ENCODE results near the gene IL24.

Gene IL24

GRCh38 chr1:206882555-206882954 is 14.7 kb upstream of the IL24 start:
- DNase-seq = no peak

GRCh38 chr1:206883160-206883559 is 14.1 kb upstream of the IL24 start:
- no peak for DNase-seq

GRCh38 chr1:206883876-206884275 is 13.4 kb upstream of the IL24 start:
- DNase-seq = no peak

- no peak for DNase-seq
These were observed 11.7 kb upstream of the IL24 start for GRCh38 chr1:206885341-206886060.

- DNase-seq = no peak
These were observed 10.4 kb upstream of the IL24 start for GRCh38 chr1:206886831-206887230.

- no peak for DNase-seq
These were observed 9.5 kb upstream of the IL24 start for GRCh38 chr1:206887701-206888100.

- no peak for DNase-seq
These were observed 6.8 kb upstream of the IL24 start for GRCh38 chr1:206890125-206891060.

GRCh38 chr1:206891412-206891811 is 5.8 kb upstream of the IL24 start:
- no peak for DNase-seq

GRCh38 chr1:206892351-206892984 is 4.8 kb upstream of the IL24 start:
- no peak for DNase-seq

- DNase-seq = no peak
These were observed 3.9 kb upstream of the IL24 start for GRCh38 chr1:206893380-206893779.

- DNase-seq = no peak
These were observed 1.9 kb upstream of the IL24 start for GRCh38 chr1:206895325-206895724.

GRCh38 chr1:206895837-206896242 is 1.4 kb upstream of the IL24 start:
- DNase-seq = no peak

GRCh38 chr1:206896261-206896660 is 982 bp upstream of the IL24 start:
- no peak for DNase-seq

- DNase-seq = no peak
These were observed 1.1 kb downstream of the IL24 start for GRCh38 chr1:206898089-206898914.

- no peak for DNase-seq
These were observed 1.7 kb downstream of the IL24 start for GRCh38 chr1:206898915-206899431.

GRCh38 chr1:206899717-206900116 is 2.5 kb downstream of the IL24 start:
- DNase-seq = no peak

GRCh38 chr1:206900149-206900548 is 2.9 kb downstream of the IL24 start:
- no peak for DNase-seq

GRCh38 chr1:206901944-206902343 is 4.7 kb downstream of the IL24 start:
- DNase-seq = no peak

- DNase-seq = no peak
These were observed 5.5 kb downstream of the IL24 start for GRCh38 chr1:206902702-206903101.

- DNase-seq = no peak
These were observed 6.4 kb downstream of the IL24 start for GRCh38 chr1:206903687-206904086.

GRCh38 chr1:206904423-206905142 is 7.3 kb downstream of the IL24 start:
- no peak for DNase-seq
